ENCODE measurements around the gene ULK4.

ULK4 gene

DNA sequence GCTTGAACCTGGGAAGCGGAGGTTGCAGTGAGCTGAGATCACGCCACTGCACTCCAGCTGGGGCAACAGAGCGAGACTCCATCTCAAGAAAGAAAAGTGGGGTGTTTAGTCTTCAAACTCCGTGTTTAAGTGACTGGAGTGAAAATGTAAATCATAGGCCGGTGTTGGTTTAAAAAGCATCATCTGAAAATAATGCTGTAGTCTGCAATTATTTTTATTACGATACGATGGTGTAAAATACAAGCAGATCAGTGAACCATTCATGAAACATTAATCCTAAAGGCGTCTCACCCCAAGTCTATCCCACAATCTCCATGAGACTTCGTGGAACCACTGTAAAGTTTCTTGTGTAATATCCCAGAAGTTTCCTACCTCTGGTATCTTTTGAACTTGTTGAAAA lies 756.3 kb downstream of the ULK4 start:
- DNase-seq, result no peak

DNA sequence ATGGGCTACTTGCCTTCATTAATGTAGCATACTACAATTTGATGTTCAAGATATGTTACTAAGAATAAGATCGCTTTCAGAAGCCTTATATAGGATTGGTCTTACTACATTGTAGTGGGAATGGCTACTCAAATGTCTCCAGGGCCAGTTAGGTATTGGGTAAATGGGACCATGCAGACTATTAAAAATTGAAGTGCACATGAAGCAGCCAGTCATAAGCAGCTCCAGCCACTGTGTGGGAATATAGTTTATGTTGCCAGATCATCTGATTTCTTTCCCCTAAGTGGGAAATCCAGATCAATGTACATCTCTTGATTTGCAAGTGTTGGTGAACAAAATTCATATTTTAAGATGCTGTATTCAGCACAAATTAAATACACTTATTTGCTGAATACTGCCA lies 757.5 kb downstream of the ULK4 start:
- no peak for DNase-seq

DNA sequence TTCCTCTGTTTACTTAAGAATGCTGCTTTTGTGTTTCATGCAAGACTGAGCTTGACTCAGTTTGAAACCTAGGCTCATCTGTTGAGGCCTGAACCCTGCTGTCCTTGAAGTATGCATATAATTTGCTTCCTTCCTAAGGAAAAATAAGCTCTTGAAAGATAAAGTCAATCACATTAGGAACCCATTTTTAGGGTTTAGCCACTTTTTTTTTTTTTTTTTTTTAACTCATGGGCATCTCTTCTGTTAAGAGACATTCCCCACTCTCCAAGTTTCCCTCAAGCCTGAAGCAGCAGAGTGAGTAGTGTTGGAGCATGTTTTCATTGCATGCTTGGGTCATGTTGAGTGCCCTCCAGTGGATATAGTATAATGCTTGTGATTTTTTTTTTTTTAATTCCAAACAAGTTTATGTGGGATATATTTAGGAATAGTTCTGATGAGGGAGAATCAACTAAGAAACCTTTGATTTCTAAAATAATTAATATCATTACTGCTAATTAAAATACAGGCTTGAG lies 759.0 kb downstream of the ULK4 start:
- peak; percentile 43 to 46 for DNase-seq

DNA sequence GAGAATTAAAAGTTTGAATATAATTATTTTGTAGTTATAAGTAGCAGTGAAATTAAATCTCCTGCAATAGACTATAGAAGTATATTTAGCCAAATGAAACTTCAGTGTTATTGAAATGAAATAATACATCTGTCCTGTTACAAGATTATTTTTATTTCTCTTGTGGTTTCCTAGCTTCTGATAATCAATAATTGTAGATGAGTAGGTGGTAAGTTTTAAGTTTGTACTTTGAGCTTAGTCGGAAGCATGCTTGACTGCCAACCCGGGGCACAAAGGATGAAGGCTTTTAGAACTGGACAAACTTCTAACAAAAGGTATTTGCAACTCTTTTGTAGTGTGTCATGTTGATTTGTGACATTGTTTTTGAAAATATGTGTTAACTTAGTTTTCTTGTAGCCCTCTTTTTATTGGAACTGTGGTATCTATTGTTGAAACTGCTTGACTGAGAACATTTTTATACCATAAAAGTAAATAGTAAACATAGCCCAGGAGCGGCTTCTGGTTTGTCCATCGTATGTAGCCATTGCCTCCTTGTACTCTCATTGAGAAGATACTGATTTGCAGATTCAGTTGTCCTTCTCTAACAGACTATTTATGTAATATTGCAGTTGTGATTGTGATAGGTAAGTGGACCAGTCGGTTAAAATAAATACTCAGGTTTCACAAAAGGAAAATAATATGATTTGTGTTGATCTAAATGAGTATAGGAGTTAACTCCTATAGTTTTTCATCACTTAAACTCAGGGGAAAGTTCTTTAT lies 759.6 kb downstream of the ULK4 start:
- DNase-seq, result no peak

DNA sequence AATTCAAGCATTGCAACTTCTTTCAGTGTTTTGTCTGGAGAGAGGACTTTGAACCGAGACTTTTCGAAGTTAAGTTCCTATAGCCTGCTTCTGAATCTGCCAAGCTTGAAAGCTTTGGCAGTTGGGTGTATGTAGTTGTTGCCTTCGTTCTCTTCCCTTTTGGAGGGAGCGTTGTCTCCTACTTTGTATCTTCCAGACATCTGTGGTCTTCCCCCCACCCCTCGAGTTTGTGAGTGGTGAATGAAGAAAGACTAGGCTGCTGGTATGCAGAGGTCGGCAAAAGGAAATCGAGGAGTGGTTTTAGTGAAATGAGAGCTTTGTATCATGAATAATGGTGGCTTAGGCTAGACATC lies 761.3 kb downstream of the ULK4 start:
- DNase-seq, result peak; percentile 89

DNA sequence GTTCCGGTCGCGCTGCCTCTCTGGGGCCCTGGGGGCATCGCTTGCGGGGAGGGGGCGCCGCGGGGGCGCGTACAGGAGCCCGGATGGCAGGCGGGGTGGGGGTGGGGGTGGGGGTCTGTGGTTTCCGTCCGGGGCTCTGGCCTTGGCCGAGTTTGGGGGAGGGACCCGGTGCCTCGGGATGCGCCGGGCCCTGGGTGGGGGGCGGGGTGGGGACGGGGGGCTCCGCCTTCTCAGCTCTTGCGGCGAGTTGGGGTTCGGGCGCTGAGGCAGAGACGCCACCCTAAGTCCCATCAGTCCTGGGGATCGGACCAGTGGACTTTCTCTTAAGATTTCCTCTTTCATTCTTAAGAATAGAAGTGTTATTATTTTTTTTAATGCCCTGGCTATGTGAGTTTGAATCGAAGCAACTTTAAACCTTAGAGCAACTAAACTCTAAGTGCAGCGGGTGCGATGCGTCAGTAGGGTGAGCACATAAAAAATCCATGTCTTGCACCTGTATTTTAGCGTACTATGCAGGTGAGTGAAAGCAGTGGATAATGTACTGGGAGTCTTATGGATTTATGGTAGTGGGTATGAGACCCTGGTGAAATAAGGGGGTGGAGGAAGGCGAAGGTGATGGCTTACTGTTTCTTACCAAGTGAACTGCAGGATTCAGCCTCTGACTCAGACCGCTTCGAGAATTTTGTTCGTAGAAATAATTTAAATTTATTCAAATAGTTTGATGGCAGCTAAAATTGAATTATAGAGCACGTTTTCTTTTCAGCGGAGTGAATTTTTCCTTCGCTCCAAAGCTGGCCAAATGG lies 761.8 kb downstream of the ULK4 start:
- DNase-seq, result peak; percentile 46 to 52

DNA sequence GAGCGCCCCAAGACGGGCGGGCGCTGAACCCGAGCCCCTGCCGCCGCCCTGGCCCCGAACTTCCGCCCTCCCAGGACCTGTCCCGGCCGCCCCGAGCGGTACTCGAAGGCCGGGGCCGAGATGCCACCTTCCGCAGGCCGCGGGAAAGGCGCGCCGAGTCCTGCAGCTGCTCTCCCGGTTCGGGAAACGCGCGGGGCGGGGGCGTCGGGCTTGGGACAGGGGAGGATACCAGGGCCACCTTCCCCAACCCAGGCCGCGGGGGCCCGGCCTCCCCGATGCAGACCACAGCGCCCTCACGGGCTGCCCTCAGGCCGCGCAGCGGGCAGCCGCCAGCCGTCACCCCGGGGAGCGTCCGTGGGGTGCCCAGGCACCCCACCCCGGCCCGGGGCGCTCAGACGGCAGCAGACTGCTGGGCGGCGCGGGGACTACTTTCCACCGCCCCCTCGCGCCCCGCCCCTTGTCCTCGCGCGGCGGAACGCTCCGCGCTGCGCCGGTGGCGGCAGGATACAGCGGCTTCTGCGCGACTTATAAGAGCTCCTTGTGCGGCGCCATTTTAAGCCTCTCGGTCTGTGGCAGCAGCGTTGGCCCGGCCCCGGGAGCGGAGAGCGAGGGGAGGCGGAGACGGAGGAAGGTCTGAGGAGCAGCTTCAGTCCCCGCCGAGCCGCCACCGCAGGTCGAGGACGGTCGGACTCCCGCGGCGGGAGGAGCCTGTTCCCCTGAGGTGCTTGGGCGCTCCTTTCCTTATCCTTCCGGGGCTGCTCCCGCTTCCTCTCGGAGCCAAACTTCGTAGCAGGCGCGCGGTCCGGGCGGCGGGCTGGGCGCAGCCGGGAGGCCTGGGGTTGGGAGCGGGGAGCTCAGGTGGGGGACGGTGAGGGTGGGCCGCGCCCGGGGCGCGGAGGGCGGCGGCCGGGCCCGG lies 762.7 kb downstream of the ULK4 start, which contains the start of gene CTNNB1:
Gene CTNNB1 (plus strand): TSS at position 556 of the 916 bp plus-strand sequence. CDS start 24,564 bp downstream, outside the sequence.
- DNase-seq, result peak; percentile 80 to 85

DNA sequence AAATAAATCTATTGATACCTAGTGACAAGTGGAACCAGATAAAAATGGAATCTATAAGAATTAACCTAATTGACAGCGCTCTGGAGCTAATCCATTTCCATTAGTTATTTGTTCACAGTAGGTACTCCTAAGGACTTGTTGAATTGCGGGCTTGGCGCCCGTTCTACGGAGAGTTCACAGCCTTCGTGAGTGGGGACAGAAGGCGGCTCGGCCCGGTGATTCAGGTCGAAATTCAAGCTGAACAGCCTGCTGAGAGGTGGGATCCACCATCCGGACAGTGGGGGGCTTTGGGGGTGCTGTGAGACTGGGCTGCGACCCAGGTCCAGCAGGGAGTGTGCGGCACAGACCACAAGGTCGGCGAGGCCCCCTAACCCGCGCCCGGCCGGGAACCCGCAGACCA lies 763.4 kb downstream of the ULK4 start:
- DNase-seq, result peak; percentile 19 to 36

DNA sequence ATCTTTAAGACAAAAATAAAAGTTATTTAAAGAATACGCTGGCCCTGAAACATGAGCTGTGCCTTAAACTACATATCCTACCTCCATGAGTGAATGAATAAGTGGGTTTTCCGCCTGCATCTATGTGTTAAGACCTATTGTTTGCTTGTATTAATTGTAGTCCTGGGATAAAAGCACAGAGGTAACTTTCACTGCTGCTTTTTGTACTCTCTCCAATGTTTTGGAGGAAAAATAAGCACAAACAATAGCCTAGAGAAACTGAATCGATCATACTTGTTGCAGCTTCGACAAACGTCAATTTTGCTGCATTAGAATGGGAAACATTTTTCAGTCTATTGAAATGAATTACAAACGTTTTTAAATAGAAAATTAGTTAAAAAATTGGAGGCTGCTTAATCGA lies 763.9 kb downstream of the ULK4 start:
- DNase-seq, result no peak

Measured in Kasumi-1 (cell line).